ENCODE data around the gene ZBTB12. TPM values are rescaled to one million over a fixed set of nuclear protein-coding genes. Genes with fewer than 3 reads are reported as not detected.
A peak's percentile ranks its signal among the peaks of the same experiment; 100 is the strongest.
"Not testable (repeated sequence)": the region's sequence is repeated elsewhere in the genome, so short reads cannot be mapped to it uniquely, and the experiment has no call there.

The ZBTB12 gene
- total and polyA plus RNA-seq, 7 experiments from 2014 or later, result 0.09 to 4.5 (median 1.8) TPM; not detected in 1

DNA sequence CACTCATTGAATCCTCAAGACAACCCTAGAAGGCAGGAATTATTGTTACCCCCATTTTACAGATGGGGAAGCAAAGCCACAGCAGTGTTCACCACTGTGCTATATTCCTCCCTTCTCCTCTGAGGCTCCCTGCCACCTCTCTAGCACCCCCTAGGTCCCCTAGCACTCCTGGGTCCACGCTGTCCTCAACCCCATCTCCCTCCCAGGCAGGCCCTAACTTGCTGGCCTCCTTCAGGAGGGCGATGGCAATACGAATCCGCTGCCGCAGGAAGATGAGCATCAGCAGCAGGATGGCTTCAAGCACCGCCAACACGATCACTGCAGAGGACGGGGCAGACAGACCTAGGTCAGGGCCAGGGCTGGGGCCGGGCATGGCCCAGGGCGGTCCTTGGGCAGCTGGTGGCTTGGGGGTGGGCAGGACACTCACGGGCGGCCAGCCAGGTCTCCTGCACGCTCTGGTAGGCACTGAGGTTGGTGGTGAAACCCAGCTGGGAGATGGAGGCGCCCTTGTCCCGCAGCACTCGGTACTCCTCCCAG lies 31.4 kb downstream of the ZBTB12 start:
- Mint-ChIP-seq H3K4me3 (no peak overlapping the region), H3K27me3 (peaks cover 0 to 3% (median 0%) of the 10 kb centered on the region in 5 donors), H3K4me1 (peaks cover 0 to 7% (median 0%) of the 10 kb centered on the region in 7 donors), H3K36me3 (no peaks in the 10 kb centered on the region), H3K27ac (no peak overlapping the region), H3K9me3 (no peaks in the 10 kb centered on the region)
- Histone ChIP-seq H3K4me1 (ENCODE audit: control insufficient read depth in 2 of 2, insufficient read depth in 2 of 2, low read length in 2 of 2) (no peaks in the 10 kb centered on the region), H3K4me3 (ENCODE audit: low read length) (no peak overlapping the region), H3K9me3 (ENCODE audit: control insufficient read depth in 2 of 3, low read length in 3 of 3) (no peaks in the 10 kb centered on the region), H3K36me3 (ENCODE audit: control insufficient read depth in 2 of 3, insufficient read depth in 3 of 3, low read length in 3 of 3) (no peaks in the 10 kb centered on the region), H3K27ac (ENCODE audit: low read depth, low read length) (no peak overlapping the region), H3K27me3 (ENCODE audit: control insufficient read depth in 2 of 2, insufficient read depth in 2 of 2, low read length in 2 of 2) (no peaks in the 10 kb centered on the region)
- POLR2A ChIA-PET, result no interaction called here
- no peak for DNase-seq
- CTCF ChIA-PET, result no interaction called here
- ATAC-seq, result no peak
- intact Hi-C loops (cut with micrococcal nuclease), result no loop called here

DNA sequence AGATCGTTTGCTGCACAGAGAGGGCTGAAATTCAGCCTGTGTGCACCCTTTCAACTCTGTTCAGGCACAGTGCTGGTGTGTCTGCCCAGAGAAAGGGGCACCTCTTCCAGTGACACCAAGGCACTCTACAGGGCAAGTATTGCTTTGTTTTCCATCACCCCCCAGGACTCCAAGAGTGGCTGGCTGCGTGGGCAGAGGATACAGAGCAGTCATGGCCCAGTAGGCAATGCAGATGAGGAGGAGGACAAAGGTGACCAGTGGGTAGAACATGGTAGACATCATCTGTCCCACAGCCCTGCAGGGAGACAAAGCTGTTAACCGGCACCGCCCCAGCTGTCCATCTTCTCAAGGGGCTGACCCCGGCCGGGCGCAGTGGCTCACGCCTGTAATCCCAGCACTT lies 32.5 kb downstream of the ZBTB12 start:
- H3K36me3 ChIP-seq (ENCODE audit: control insufficient read depth in 2 of 3, insufficient read depth in 3 of 3, low read length in 3 of 3), result no peaks in the 10 kb centered on the region
- no peak overlapping the region for H3K4me3 ChIP-seq (ENCODE audit: low read length)
- Mint-ChIP-seq H3K4me1 (peaks cover 0 to 9% (median 3%) of the 10 kb centered on the region in 7 donors), H3K9me3 (no peaks in the 10 kb centered on the region), H3K27ac (no peak overlapping the region), H3K27me3 (peaks cover 0 to 3% (median 0%) of the 10 kb centered on the region in 5 donors), H3K36me3 (no peaks in the 10 kb centered on the region), H3K4me3 (no peak overlapping the region)
- H3K4me1 ChIP-seq (ENCODE audit: control insufficient read depth in 2 of 2, insufficient read depth in 2 of 2, low read length in 2 of 2), result peaks cover 0 to 1% of the 10 kb centered on the region in 2 donors
- intact Hi-C loops (cut with micrococcal nuclease), result loop anchor here (10.0 kb wide), 2 partner anchors 105 to 375 kb away; partner anchors contain the start of genes DXO (in 1 of the 2) and MICB (in 1 of the 2)
- H3K9me3 ChIP-seq (ENCODE audit: control insufficient read depth in 2 of 3, low read length in 3 of 3), result no peaks in the 10 kb centered on the region
- ChIA-PET POLR2A (interaction anchor here (0.6 kb wide), 1 partner anchor 143 kb away, joined by 3 read pairs; no protein-coding TSS in a partner anchor), CTCF (no interaction called here)
- no peak overlapping the region for H3K27ac ChIP-seq (ENCODE audit: low read depth, low read length)
- DNase-seq (no peak), ATAC-seq (no peak)
- no peaks in the 10 kb centered on the region for H3K27me3 ChIP-seq (ENCODE audit: control insufficient read depth in 2 of 2, insufficient read depth in 2 of 2, low read length in 2 of 2)

DNA sequence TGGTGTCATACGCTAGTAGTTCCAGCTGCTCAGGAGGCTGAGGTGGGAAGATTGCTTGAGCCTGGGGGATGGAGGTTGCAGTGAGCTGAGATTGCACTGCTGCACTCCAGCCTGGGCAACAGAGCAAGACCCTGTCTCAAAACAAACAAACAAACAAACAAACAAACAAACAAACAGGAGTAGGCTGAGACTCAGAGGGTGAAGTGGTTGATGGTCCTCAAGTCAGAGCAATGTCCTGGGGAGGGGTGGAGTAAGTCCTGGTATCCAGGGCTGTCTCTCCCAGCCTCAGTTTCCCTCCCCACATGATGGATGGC lies 33.3 kb downstream of the ZBTB12 start:
- CTCF ChIA-PET; ATAC-seq; H3K27ac ChIP-seq (ENCODE audit: low read depth, low read length); H3K9me3 ChIP-seq (ENCODE audit: control insufficient read depth in 2 of 3, low read length in 3 of 3); H3K36me3 Mint-ChIP-seq; H3K4me3 ChIP-seq (ENCODE audit: low read length); H3K4me1 ChIP-seq (ENCODE audit: control insufficient read depth in 2 of 2, insufficient read depth in 2 of 2, low read length in 2 of 2); H3K4me3 Mint-ChIP-seq; H3K27ac Mint-ChIP-seq; H3K36me3 ChIP-seq (ENCODE audit: control insufficient read depth in 2 of 3, insufficient read depth in 3 of 3, low read length in 3 of 3); H3K9me3 Mint-ChIP-seq; DNase-seq; H3K27me3 ChIP-seq (ENCODE audit: control insufficient read depth in 2 of 2, insufficient read depth in 2 of 2, low read length in 2 of 2); H3K27me3 Mint-ChIP-seq: not testable (repeated sequence)
- POLR2A ChIA-PET, result interaction anchor here (0.6 to 0.7 kb wide), 2 partner anchors 17 to 29 kb away, joined by 3 read pairs; partner anchors contain the start of gene EHMT2
- intact Hi-C loops (cut with micrococcal nuclease), result loop anchor here (10.0 kb wide), 2 partner anchors 106 to 374 kb away; partner anchors contain the start of genes DXO (in 1 of the 2) and MICB (in 1 of the 2)
- H3K4me1 Mint-ChIP-seq, result peaks cover 0 to 10% (median 3%) of the 10 kb centered on the region in 7 donors

DNA sequence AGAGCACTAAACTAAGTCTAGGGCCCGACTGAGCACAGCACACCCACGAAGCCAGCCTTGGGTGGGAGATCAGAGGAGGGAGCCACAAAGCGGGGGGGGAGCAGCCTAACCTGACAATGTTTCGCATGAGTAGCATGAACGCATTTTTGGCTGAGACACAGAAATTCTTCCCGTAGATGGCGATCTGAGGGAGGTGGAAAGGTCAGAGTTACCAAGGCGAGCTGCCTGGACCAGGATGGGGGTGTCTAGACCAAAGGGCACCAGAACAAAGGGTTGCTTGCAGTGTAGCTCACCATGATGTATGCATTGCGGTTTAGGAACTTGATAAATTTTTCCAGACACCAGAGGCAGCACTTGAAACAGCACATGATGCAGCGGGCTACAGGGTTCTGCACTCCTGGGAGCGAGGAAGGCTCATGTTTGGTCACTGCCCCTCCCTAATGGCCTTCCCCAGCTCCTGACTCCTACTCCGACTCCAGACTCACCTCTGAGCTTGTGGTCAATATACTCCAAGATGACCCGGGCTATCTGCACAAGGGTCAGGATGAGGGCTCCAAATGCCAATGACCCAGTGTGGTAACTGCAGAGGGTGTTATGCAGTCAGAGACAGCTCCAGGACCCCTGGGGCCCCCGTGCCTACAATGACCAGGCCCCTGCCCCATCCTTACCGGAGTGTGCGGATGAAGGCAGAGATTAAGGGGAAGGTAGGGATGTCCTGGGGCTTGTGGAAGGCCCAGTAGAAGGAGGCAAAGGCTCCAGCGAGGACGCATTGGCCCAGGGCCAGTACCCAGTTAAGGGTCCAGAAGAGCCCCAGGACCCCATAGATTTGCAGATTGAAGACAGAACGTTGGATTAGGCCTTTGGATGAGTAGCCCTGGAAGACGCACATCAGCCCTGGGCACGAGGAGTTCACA lies 36.4 kb downstream of the ZBTB12 start:
- Histone ChIP-seq H3K9me3 (ENCODE audit: control insufficient read depth in 2 of 3, low read length in 3 of 3) (no peaks in the 10 kb centered on the region), H3K36me3 (ENCODE audit: control insufficient read depth in 2 of 3, insufficient read depth in 3 of 3, low read length in 3 of 3) (peaks cover 0 to 9% (median 0%) of the 10 kb centered on the region in 3 experiments), H3K27ac (ENCODE audit: low read depth, low read length) (no peak overlapping the region), H3K4me3 (ENCODE audit: low read length) (no peak overlapping the region), H3K4me1 (ENCODE audit: control insufficient read depth in 2 of 2, insufficient read depth in 2 of 2, low read length in 2 of 2) (peaks cover 8 to 15% of the 10 kb centered on the region in 2 donors), H3K27me3 (ENCODE audit: control insufficient read depth in 2 of 2, insufficient read depth in 2 of 2, low read length in 2 of 2) (no peaks in the 10 kb centered on the region)
- intact Hi-C loops (cut with micrococcal nuclease), result loop anchor here (10.0 kb wide), 2 partner anchors 109 to 371 kb away; partner anchors contain the start of genes DXO (in 1 of the 2) and MICB (in 1 of the 2)
- peaks cover 14 to 29% (median 20%) of the 10 kb centered on the region in 7 donors for H3K4me1 Mint-ChIP-seq
- H3K27me3 Mint-ChIP-seq, result peaks cover 0 to 2% (median 0%) of the 10 kb centered on the region in 5 donors
- H3K9me3 Mint-ChIP-seq, result peaks cover 0 to 4% (median 0%) of the 10 kb centered on the region in 11 donors
- H3K4me3 Mint-ChIP-seq, result peak overlapping the region in 1 of 10 donors; percentile 90
- POLR2A ChIA-PET, result interaction anchor here (0.5 kb wide), 1 partner anchor 154 kb away, joined by 3 read pairs; no protein-coding TSS in a partner anchor
- CTCF ChIA-PET, result interaction anchor here (0.6 kb wide), 1 partner anchor 736 kb away, joined by 5 read pairs; no protein-coding TSS in a partner anchor
- H3K36me3 Mint-ChIP-seq, result peaks cover 0 to 2% (median 0%) of the 10 kb centered on the region in 5 donors
- H3K27ac Mint-ChIP-seq, result peak overlapping the region in 2 of 9 donors; percentile 9 to 31
- no peak for DNase-seq
- no peak for ATAC-seq

DNA sequence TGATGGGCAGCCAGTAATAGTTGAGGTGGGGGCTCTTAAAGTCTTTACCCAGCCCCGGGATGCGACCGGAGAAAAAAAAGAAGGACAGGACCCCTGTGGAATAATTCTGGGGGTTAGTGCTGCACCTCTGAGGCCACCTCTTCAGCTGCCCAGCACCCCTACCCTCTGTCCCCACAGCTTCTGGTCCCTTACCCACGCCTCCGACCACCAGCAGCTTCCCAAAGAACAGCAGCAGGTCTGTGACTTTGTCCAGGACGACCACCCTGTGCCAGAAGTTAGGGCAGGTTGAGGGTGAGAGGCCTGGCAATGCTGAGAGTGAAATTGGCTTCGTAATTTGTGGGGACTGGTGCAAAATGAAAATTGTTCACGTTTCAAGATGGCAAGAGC lies 37.1 kb downstream of the ZBTB12 start:
- Mint-ChIP-seq H3K9me3 (peaks cover 0 to 6% (median 0%) of the 10 kb centered on the region in 11 donors), H3K4me1 (peaks cover 14 to 29% (median 20%) of the 10 kb centered on the region in 7 donors), H3K27me3 (peaks cover 0 to 2% (median 0%) of the 10 kb centered on the region in 5 donors), H3K36me3 (peaks cover 0 to 5% (median 0%) of the 10 kb centered on the region in 5 donors), H3K4me3 (peak overlapping the region in 4 of 10 donors; percentile 90 to 95 (median 93)), H3K27ac (peak overlapping the region in 2 of 9 donors; percentile 31 to 95)
- ATAC-seq (no peak), DNase-seq (no peak)
- no peaks in the 10 kb centered on the region for H3K27me3 ChIP-seq (ENCODE audit: control insufficient read depth in 2 of 2, insufficient read depth in 2 of 2, low read length in 2 of 2)
- H3K9me3 ChIP-seq (ENCODE audit: control insufficient read depth in 2 of 3, low read length in 3 of 3), result no peaks in the 10 kb centered on the region
- no peak overlapping the region for H3K4me3 ChIP-seq (ENCODE audit: low read length)
- no peak overlapping the region for H3K27ac ChIP-seq (ENCODE audit: low read depth, low read length)
- POLR2A ChIA-PET, result interaction anchor here (0.5 to 1.3 kb wide), 5 partner anchors 10 to 323 kb away, joined by 3 to 4 read pairs (median 3); no protein-coding TSS in a partner anchor
- peaks cover 8 to 15% of the 10 kb centered on the region in 2 donors for H3K4me1 ChIP-seq (ENCODE audit: control insufficient read depth in 2 of 2, insufficient read depth in 2 of 2, low read length in 2 of 2)
- intact Hi-C loops (cut with micrococcal nuclease), result loop anchor here (1.0 to 10.0 kb wide), 5 partner anchors 110 to 708 kb away; partner anchors contain the start of genes ATP6V1G2 (in 1 of the 2), CCHCR1 (in 1 of the 2), DXO (in 1 of the 2) and MICB (in 1 of the 2)
- CTCF ChIA-PET, result interaction anchor here (0.6 kb wide), 1 partner anchor 735 kb away, joined by 5 read pairs; no protein-coding TSS in a partner anchor
- H3K36me3 ChIP-seq (ENCODE audit: control insufficient read depth in 2 of 3, insufficient read depth in 3 of 3, low read length in 3 of 3), result peaks cover 0 to 15% (median 0%) of the 10 kb centered on the region in 3 experiments

DNA sequence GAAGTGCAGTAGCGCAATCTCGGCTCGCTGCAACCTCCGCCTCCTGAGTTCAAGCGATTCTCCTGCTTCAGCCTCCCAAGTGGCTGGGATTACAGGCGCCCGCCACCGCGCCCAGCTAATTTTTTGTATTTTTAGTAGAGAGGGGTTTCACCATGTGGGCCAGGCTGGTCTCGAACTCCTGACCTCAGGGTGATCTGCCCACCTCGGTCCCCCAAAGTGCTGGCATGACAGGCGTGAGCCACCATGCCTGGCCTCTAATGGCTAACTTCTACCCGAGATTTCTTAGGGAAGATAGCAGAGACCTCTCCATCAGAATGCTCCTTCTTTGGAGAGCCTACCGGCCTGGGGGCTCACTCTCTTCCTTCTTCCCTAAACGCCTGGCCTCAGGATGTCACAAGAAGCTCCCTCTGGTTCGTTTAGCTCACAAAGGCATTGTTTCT lies 37.7 kb downstream of the ZBTB12 start:
- not testable (repeated sequence) for H3K27me3 Mint-ChIP-seq; H3K27me3 ChIP-seq (ENCODE audit: control insufficient read depth in 2 of 2, insufficient read depth in 2 of 2, low read length in 2 of 2); DNase-seq; H3K36me3 Mint-ChIP-seq; H3K9me3 ChIP-seq (ENCODE audit: control insufficient read depth in 2 of 3, low read length in 3 of 3); H3K9me3 Mint-ChIP-seq; ATAC-seq
- Histone ChIP-seq H3K4me3 (ENCODE audit: low read length) (peak overlapping the region; percentile 93), H3K4me1 (ENCODE audit: control insufficient read depth in 2 of 2, insufficient read depth in 2 of 2, low read length in 2 of 2) (peaks cover 8 to 15% of the 10 kb centered on the region in 2 donors), H3K36me3 (ENCODE audit: control insufficient read depth in 2 of 3, insufficient read depth in 3 of 3, low read length in 3 of 3) (peaks cover 0 to 22% (median 0%) of the 10 kb centered on the region in 3 experiments), H3K27ac (ENCODE audit: low read depth, low read length) (peak overlapping the region; percentile 77)
- Mint-ChIP-seq H3K27ac (peak overlapping the region; percentile 85 to 97 (median 93)), H3K4me1 (peaks cover 14 to 29% (median 20%) of the 10 kb centered on the region in 7 donors), H3K4me3 (peak overlapping the region; percentile 87 to 96 (median 93))
- CTCF ChIA-PET, result interaction anchor here (0.7 to 1.7 kb wide), 2 partner anchors 174 to 322 kb away, joined by 3 to 5 read pairs; partner anchors contain the start of gene DDX39B
- POLR2A ChIA-PET, result interaction anchor here (0.6 to 2.7 kb wide), 10 partner anchors 9 to 323 kb away, joined by 3 to 12 read pairs (median 4); partner anchors contain the start of gene ABHD16A
- intact Hi-C loops (cut with micrococcal nuclease), result loop anchor here (1.0 to 10.0 kb wide), 5 partner anchors 111 to 707 kb away; partner anchors contain the start of genes ATP6V1G2 (in 1 of the 2), CCHCR1 (in 1 of the 2), DXO (in 1 of the 2) and MICB (in 1 of the 2)

Measured in naive thymus-derived CD4-positive, alpha-beta T cell (primary cell).